ENCODE results near the gene TBC1D17.

- TF ChIP-seq POLR2A (IDR thresholded peaks at IDR 0.05) (peak in 1 of 2 donors; percentile 32), POLR2AphosphoS5 (IDR thresholded peaks at IDR 0.05) (peak; percentile 47 to 68 (median 62))
Observed at GRCh38 chr19:49929611-49930482, 52.3 kb downstream of the TBC1D17 start.
